Measurements from ENCODE around the gene U2AF2. TPM values are rescaled to one million over a fixed set of nuclear protein-coding genes. Genes with fewer than 3 reads are reported as not detected.
A peak's percentile ranks its signal among the peaks of the same experiment; 100 is the strongest.

Gene U2AF2
- total RNA-seq, 1 donor from 2014 or later, result 75.1 TPM

DNA sequence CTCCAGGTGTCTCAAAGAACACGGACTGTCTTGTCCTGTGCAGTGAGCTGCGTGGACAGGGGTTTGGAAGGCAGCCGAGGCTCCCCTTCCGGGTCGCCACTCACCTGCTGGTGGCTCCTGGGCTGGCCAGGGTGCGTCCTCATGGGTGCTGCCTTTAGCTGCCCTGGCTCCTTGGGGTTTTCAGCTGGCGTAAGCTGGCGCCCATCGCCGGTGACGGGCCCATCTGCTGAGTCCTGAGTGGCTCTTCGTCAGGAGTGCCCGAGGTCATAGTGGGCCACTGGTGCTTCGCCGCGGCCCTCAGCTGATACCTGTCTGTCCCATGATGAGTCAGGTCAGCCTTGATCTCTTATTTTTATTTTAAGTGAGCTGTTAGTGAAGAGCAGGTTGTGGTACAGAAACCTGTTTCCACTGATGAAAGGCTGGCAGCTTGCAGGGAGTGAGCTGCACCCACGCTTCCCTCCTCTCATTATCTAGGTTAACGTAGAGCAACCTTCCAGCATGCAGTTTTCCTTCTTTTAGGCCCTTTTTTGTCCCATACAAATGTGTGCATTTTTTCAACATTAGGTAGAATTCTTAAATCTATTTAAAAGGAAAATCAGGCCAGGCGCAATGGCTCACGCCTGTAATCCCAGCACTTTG, 38.6 kb downstream of the U2AF2 start:
- intact Hi-C loops (cut with DNase I), result no loop called here
- ATAC-seq (ENCODE audit: poor library complexity) (no peak), DNase-seq (peak; percentile 24)

DNA sequence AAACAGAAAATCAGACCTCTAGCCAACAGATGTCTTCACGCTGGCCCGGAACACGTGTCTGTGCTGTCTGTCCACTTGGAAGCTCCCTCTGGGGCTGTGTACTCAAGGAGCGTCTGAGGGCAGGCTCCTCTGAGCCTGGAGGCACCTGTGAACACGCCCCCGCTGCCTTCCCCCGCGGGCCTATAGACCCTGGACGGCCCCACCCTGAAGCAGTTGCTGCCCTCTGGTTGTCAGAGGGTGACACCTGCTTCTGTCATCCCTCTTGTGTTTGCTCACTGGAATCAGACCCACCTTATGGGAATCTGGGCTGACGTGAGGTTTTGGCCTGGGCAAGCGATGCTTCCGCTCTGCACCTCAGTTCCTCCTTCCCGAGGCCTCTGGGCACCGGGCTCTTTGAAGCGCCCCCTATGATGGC, 39.4 kb downstream of the U2AF2 start:
- DNase-seq (peak; percentile 28), ATAC-seq (ENCODE audit: poor library complexity) (no peak)
- intact Hi-C loops (cut with DNase I), result no loop called here

DNA sequence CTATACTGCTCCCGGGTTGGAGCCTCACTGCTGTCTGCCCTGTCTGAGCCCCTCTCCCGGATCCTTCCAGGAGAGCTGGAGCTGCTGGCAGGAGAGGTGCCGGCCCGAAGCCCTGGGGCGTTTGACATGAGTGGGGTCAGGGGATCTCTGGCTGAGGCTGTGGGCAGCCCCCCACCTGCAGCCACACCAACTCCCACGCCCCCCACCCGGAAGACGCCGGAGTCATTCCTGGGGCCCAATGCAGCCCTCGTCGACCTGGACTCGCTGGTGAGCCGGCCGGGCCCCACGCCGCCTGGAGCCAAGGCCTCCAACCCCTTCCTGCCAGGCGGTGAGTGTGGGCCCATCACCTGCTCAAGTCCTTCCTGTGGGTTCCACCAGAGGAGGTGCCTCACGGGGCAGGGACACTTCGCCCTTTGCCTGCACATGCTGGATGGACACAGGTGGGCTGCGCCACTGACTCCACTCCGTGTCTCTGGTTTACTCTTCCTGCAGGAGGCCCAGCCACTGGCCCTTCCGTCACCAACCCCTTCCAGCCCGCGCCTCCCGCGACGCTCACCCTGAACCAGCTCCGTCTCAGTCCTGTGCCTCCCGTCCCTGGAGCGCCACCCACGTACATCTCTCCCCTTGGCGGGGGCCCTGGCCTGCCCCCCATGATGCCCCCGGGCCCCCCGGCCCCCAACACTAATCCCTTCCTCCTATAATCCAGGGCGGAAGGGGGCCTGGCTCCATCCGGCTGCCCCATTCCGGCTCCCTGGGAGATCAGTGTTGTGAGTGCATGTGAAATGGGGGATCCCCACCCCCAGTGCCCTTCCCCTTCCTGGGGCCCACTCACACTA, 40.0 kb downstream of the U2AF2 start:
- ATAC-seq (ENCODE audit: poor library complexity), result no peak
- DNase-seq, result peak; percentile 39
- intact Hi-C loops (cut with DNase I), result no loop called here

DNA sequence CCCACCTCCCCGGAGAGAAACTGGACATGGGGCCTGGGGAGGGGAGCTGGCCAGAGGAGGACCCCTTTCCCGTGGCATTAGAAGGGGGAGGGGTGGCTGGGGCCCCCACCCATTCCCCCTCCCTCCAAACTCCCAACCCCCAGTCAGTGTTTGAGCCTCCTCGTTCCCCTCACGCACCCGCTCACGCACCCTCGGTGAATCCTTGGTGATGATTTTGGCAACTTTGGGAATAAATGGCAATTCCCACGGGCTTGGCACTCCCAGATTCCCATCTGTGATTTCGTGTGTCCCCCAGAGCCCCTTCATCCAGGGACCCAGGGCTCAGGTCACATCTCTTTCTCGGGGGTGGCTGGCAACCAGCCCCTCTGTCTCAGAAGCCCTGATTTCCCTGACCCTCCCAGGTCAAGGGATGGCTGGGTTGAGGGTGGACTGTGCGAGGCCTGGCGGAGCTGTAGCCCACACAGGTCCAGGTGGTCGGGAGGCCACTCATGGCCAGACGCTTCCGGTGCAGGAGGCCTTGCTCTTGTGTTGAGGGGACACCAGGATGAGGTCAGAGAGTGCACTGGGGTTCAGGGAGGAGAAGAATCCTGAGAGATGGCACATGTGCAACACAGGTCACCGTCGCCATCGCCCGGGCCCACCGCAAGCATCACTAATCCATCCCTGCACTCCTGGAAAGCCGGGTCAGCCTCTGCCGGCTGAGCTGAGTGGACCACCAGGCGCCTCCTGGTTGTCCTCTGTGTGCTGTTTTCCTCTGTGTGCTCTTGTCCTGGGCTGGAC, 40.9 kb downstream of the U2AF2 start:
- ATAC-seq (ENCODE audit: poor library complexity), result no peak
- intact Hi-C loops (cut with DNase I), result no loop called here
- DNase-seq, result peak; percentile 28

DNA sequence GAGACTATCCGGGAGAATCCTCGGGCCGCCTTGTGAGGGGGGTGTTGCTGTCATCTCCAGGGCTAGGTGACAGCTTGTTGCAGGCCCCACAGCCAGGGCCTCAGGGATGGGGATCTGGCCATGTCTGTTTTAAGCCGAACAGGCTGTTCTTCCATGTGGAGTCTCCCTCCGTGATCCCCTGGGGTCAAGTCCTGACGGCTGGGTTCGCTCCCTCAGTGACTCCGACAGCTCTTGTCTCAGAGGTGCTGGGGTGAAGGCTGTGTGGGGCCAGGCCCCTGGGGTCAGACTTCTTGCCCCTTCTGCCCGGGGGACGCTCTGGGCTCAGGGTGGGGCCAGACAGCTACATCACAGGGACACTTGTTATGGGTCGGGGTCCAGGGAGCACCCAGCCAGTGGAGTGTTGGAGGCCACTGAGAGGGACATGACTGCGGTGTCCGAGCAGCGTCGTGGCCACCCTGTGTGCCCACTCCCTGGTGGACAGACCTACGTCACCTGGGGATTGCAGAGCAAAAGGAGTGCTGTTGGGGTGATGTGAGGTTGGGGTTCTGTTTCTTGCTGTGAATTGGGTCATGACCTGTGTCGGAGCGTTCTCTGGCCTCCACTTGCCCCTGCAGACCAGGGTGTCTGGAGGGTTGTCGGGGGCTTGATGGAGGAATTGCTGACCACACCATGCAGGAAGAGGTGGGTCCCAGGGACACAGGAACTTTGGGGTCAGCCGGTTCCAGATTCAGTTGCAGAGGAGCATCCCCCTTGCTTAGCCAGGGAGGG, 41.6 kb downstream of the U2AF2 start:
- ATAC-seq (ENCODE audit: poor library complexity), result no peak
- intact Hi-C loops (cut with DNase I), result no loop called here
- DNase-seq, result peak; percentile 30

DNA sequence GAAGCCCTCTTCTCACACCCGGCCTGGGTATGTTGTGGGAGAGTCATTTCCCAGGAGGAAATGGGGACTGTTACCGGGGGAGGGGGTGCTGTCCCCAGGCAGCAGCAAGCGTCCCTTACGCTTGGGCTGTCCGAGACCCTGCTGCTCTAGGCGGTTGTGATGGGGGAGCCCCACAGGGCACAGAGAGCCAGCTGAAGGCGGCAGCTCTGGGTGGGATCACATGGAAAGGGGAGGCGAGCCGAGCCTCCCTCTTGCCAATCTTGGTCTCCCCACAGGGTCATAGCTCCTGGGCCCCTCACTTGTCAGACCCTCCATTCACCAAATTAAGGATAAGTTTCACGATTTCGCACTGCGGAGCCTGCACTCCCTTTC, 42.2 kb downstream of the U2AF2 start:
- intact Hi-C loops (cut with DNase I), result no loop called here
- DNase-seq (peak; percentile 17), ATAC-seq (ENCODE audit: poor library complexity) (no peak)

DNA sequence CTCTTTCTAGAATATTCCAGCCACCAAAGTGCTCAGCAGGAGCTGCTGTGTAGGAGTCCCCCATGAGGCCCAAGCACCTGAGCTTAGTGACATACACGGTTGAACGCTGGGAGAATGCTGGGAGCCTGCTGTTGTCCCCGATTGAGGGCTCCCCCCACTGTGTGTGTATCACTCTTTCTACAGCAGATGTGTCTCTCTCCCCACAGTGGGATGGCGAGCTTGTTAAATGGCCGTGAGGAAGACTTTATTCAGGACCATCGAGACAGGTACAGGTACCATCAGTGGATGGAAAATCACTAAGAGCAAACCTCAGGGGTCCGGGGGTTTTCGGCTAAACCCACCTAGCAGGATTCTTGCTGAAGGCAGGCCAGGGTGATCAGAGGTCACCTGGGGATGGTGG, 42.9 kb downstream of the U2AF2 start:
- intact Hi-C loops (cut with DNase I), result no loop called here
- no peak for ATAC-seq (ENCODE audit: poor library complexity)
- DNase-seq, result peak; percentile 24

DNA sequence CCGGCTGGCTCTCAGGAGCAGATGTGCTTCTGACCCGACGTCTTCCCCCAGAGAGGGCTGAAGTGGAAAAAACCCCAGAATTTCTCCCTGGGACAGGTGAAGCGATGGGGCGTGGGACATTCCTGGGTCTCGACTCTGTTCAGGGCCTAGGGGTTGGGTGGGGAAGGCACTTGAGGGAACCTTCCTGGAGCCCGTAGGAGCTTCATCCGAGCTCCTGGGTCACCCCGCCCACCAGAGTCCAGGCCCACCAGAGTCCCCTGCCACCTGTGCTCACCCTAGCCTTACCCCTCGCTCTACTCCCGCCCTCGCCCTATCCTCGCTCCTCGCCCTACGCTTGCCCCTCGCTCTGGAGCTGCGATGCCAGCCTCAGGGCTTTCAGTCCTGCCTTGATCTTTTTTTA, 43.4 kb downstream of the U2AF2 start:
- ATAC-seq (ENCODE audit: poor library complexity) (no peak), DNase-seq (no peak)
- intact Hi-C loops (cut with DNase I), result no loop called here

DNA sequence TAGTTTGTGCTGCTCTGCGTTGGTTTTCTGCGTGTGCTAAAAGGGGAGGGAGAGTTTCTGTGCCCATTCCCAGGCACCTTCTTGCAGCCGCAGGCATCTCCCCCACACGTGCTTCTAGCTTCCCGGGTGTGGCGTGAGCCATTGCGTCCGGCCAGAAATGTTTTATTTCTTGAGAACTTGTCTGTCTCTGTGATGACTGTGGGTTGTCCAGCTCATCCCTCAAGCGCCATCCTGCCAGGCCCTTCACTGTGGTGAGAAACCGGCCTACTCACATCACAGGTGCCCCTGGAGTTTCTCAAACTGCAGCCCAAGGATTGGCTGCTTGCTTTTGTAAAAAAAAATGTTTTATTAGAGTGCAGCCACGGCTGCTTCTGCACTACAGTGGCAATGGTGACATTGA, 44.4 kb downstream of the U2AF2 start:
- ATAC-seq (ENCODE audit: poor library complexity), result no peak
- no peak for DNase-seq

DNA sequence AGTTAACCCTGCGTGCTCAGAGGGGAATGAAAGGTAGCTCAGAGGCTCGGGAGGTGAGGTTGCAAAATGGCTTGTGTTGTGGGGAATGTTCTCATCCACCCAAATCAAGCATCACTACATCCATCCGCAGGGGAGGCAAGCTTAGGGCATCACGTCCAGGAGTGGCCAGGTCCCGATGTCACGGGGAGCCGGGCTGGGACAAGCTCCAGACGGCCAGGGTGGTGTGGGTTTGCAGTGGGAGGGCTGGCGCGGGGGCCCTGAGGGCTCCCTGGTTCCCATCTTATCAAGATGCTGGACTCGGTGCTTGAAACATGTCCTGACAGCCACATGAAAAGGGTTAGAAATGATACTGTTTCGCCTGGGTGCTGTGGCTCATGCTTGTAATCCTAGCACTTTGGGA, 46.0 kb downstream of the U2AF2 start:
- DNase-seq, result peak; percentile 29
- intact Hi-C loops (cut with DNase I), result no loop called here
- ATAC-seq (ENCODE audit: poor library complexity), result no peak

More for the DNA sequence above, 44.4 kb downstream of the U2AF2 start:
- intact Hi-C loops (cut with DNase I), result no loop called here

DNA sequence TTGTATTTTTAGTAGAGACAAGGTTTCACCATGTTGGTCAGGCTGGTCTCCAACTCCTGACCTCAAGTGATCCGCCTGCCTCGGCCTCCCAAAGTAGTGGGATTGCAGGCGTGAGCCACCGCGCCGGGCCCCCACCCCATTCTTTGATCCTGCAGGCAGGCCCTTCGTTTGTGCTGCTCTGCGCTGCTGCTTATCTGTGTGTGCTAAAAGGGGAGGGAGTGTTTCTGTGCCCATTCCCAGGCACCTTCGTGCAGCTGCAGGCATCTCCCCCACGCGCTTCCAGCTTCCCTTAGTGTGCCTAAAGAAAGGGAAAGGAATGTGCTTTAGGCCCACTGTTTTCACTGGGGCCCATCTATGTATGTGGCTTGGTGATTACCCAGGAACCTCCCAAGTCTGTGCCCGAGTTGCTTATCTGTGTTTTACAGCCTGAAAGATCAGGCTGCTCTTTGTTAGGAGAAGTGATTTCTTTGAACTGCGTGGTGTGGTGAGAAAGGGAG, 47.3 kb downstream of the U2AF2 start:
- DNase-seq (peak; percentile 37), ATAC-seq (ENCODE audit: poor library complexity) (no peak)
- intact Hi-C loops (cut with DNase I), result no loop called here

DNA sequence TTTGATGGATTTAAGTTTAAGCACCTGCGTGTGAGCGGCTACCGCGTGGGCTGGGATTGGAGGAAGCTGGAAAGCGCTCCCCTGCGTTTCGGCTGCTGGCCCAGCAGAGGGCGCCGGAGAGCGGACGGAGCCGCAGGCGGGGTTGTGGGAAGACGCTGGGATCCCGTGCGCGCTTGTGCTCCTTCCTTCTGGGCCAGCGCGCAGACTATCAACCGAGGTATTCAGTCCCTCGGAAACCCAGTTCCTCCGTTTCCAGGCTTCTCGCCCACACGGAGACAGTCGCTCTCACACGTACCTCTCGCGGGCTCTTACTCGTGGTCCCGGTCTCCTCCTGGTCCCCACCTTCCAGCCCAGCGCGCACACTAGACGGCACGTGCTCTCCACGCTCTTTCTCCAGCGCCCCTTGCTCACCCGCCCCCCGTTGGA, 49.0 kb downstream of the U2AF2 start:
- intact Hi-C loops (cut with DNase I), result no loop called here
- ATAC-seq (ENCODE audit: poor library complexity) (peak; percentile 73), DNase-seq (peak; percentile 64)

DNA sequence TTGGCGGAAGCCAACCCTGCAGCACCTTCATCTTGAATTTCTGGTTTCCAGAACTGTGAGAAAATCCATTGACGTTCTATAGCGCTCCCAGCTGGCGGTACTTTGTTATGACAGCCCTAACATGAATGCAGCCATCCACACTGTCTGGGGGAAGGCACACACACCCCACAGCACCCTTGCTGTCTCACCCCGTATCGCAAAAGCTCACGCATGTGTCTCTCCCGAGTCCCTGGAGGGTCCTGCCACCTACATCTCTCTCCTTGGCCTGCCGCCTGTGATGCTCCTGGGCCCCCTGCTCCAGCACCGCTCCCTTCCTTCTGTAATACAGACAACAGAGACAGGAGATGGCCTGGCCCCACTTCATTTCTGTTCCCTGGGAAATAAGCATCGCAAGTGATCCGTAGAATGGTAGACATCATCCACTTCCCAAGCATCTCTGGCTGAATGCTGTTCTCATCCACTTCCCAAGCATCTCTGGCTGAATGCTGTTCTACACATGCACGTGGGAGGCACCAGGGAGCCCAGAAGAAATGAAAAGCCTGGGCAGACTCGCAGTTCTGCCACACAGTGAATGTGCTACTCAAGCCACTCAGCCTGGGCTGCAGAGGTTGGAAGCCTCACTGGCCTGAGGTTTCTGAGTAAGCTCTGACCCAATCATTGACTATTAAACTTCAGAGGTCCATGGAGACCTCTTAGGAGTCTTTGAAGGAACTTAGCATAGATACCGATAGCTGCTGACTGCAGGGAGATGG, 49.8 kb downstream of the U2AF2 start:
- intact Hi-C loops (cut with DNase I), result no loop called here
- ATAC-seq (ENCODE audit: poor library complexity) (peak; percentile 3), DNase-seq (no peak)

DNA sequence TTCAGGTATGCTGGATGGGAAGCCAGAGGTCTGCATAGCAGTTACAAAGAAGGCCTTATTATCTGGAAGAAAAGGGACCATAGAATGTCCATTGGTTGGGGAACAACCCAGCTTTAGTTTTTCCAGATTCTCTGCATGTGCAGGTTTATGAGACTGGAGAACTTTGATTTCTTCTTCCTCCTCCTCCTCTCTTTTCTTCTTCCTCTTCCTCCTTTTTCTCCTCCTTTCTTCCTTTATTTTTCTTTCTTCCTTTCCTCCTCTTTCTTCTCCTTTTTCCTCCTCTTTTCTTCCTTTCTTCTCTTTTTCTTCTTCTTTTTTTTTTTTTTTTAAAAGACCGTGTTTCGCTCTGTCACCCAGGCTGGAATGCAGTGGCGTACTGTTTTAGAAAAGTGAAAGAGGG, 51.1 kb downstream of the U2AF2 start:
- intact Hi-C loops (cut with DNase I), result no loop called here
- ATAC-seq (ENCODE audit: poor library complexity) (no peak), DNase-seq (no peak)

DNA sequence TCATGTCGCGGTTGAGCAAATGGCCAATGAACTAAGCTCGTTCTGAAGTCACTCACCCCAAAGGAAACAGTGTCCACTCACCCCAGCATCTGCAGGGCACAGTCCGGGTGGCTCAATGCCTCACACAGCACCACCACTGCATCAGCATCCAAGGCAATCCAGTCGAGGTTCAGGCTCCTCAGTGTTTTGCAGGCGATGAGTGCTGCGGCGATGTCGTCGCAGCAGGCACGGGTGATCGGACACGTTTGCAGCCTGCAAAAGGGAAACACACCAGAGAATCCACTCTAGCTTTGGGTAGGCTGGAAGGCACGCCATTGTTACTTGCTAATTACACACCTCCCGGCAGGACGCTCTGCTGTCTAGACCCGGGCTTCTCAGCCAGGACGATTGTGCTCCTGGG, 56.9 kb downstream of the U2AF2 start:
- intact Hi-C loops (cut with DNase I), result no loop called here
- DNase-seq, result no peak
- no peak for ATAC-seq (ENCODE audit: poor library complexity)

DNA sequence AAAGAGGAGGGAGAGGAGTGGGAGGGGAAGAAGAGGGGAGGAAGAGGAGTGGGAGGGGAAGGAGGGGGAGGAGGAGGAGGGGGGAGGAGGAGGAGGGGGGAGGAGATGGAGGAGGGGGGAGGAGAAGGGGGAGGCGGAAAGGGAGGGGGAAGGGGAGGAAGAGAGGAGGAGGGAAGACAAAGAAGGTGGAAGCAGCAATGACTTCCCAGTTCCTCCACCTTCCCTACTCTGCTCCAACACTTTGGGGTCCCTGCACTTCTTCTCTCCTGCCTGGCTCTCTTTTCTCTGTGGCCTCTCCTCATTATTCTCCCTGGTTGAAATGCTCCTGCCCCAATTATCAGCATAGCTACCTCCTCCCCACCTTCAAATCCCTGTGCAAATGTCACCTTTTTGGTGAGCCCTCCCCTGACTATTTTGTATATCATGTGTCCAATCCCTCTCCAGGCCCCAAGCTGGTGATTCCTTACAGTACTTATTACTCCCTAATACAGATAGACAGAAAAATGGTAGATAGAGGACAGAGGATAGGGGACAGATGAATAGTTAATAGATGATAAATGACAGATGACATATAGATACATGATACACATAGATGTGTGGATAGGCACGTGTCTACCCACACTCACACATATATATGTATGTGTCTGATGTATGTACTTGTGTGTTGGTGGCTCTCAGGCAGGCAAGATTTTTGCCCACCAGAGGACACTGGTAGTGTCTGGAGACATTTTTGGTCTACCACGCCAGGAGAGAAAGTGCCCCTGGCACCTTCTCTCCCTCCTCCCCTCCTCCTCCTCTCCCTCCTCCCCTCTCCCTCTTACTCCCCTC, 58.2 kb downstream of the U2AF2 start:
- intact Hi-C loops (cut with DNase I), result no loop called here
- no peak for DNase-seq
- ATAC-seq (ENCODE audit: poor library complexity), result no peak

DNA sequence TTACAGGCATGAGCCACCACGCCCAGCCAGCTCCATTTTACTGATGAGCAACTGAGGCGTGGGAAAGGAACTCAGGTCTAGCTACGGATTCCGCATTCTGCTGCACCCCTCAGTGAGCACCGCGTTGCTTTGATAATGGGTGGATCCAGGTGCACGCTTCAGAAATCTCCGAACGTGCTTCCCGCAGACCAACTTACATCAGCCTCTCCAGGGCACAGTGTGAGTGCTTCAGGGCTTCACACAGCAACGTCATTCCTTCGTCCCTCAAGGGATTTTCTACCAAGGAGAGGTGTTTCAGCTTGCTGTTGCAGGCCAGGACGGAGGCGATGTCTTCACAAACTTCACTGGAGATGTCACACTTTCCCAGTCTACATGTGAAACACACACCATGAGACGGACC, 61.7 kb downstream of the U2AF2 start:
- ATAC-seq (ENCODE audit: poor library complexity) (no peak), DNase-seq (no peak)
- intact Hi-C loops (cut with DNase I), result no loop called here

Data from Right ventricle myocardium superior (tissue), 1 donor.